ENCODE results near the gene CHRNA4.

The CHRNA4 gene

DNA sequence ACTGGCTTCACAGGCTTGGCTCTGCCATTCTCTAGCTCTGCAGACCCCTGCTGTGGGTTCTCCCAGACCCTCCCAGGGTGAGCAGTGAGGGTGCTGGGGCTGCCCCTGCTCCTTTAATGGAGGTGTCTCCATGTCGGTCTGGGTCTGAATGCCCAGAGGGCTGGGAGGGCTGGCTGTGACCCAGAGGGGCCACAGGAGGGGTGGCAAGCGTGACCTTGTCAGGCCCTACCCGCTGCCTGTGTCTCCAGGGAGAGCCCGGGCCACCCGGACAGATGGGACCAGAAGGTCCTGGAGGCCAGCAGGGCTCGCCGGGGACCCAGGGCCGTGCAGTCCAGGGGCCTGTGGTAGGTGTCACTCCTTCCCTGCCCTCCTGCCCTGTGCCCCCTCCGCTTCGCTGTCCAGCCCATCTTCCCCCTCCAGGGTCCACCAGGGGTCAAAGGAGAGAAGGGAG is 36.1 kb downstream of the CHRNA4 start:
- TF ChIP-seq, protein P1, sequence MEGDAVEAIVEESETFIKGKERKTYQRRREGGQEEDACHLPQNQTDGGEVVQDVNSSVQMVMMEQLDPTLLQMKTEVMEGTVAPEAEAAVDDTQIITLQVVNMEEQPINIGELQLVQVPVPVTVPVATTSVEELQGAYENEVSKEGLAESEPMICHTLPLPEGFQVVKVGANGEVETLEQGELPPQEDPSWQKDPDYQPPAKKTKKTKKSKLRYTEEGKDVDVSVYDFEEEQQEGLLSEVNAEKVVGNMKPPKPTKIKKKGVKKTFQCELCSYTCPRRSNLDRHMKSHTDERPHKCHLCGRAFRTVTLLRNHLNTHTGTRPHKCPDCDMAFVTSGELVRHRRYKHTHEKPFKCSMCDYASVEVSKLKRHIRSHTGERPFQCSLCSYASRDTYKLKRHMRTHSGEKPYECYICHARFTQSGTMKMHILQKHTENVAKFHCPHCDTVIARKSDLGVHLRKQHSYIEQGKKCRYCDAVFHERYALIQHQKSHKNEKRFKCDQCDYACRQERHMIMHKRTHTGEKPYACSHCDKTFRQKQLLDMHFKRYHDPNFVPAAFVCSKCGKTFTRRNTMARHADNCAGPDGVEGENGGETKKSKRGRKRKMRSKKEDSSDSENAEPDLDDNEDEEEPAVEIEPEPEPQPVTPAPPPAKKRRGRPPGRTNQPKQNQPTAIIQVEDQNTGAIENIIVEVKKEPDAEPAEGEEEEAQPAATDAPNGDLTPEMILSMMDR (conservative IDR thresholded peaks at IDR 0.05) = no peak
- H3K27ac ChIP-seq = no peak overlapping the region

GRCh38 chr20:63323357-63323981 is 37.7 kb downstream of the CHRNA4 start:
- TF ChIP-seq, protein P1 (conservative IDR thresholded peaks at IDR 0.05) = no peak
- H3K27ac ChIP-seq = no peak overlapping the region

- no peak overlapping the region for H3K27ac ChIP-seq
- TF ChIP-seq, protein P1 (conservative IDR thresholded peaks at IDR 0.05) = no peak
These were observed 38.2 kb downstream of the CHRNA4 start for GRCh38 chr20:63322933-63323273.

DNA sequence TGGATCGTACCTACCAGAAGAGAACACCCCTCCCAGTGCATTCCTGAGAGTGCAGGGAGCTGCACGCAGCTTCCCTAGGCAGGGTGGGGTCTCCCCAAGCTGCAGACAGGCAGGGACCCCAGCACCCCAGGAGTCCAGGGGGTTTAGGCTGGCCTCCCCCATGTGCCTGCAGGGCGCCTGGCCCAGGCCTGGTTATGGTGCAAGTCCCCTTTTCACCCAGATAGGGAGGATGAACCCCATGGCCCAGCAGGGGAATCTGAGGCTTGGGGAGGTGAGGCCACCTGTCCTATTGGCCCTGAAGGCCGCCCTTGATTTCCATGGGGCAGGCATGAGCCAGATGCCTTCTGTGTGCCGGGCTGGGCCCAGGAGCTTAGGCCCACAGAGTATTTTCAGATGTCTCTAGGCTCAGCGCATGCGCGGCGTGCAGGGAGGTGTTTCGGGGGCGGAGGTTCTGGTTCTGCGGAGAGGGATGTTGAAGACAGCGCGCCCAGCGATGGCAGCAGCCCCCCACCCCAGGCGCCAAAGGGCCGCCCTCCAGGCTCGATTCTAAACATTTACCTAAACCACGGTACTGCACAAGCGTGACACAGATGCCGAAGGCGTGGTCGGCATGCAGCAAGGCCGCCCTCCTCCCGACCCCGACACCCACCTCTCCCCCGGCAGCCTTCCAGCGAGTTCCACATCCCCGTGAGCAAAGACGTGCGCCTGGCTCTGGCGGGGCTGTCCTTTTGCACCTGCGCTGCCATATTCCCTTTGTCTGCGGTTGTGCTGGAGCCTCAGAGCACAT is 38.8 kb downstream of the CHRNA4 start:
- H3K27ac ChIP-seq = no peak overlapping the region
- TF ChIP-seq, protein P1 (conservative IDR thresholded peaks at IDR 0.05) = no peak

DNA sequence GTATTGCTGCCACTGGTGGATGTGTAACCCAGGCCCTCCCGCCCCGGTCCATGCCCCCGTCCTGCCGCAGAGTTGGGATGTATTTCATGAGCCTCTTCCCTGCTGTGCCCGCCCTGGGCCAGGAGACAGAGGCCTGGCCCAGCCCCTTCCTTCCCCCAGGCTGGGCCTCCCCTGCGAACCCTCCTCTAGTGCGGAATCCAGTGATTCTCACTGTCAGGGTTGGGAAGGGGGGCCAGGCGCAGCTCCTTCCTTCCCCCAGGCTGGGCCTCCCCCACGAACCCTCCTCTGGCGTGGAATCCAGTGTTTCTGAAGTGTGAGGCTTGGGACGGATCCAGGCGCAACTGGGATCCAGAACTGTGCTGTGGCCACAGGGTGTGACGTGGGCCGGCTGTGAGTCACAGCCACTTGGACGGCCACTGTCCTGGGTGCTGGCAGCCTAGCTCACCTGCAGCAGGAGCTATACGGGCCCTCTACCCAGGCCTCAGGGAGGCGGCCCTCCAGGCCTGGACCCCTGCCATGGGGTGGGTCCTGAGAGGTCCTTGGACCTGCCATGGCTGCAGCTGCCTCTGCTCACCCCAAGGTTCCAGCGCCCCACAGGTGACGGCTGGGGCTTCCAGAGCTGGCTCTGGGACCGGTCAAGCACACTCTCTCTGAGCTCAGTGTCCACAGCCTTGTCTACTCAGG is 39.9 kb downstream of the CHRNA4 start:
- H3K27ac ChIP-seq = no peak overlapping the region
- TF ChIP-seq, protein P1 (conservative IDR thresholded peaks at IDR 0.05) = no peak

DNA sequence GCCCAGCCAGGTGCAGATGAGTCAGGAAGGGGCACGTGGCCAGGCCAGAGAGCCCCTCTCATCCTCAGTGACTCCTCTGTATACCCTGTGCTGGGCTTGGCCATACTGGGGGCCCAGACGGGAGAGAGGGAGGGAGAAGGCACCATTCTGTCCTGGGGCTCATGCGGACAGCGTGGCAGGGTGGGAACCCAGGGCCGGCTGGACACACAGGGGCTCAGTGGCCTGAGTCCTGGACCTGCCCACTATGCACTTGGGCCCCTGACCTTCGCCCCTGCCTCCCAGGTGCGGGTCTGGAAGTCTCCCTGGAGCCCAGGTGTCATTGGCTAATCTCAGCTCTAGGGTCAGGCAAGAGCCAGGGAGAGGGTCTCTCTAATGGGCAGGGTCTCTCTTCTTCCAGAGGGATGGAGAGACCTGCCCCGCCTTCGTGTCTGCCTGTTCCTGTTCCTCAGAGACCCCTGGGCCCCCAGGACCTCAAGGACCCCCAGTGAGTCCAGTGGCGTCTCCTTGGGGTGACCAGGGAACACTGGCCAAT is 40.5 kb downstream of the CHRNA4 start:
- no peak overlapping the region for H3K27ac ChIP-seq
- TF ChIP-seq, protein P1 (conservative IDR thresholded peaks at IDR 0.05) = no peak

- no peak overlapping the region for H3K27ac ChIP-seq
- TF ChIP-seq, protein P1 (conservative IDR thresholded peaks at IDR 0.05) = no peak
These were observed 41.1 kb downstream of the CHRNA4 start for GRCh38 chr20:63320041-63320511.
